ENCODE results near the gene TMEM147. TPM values are rescaled to one million over a fixed set of nuclear protein-coding genes. Genes with fewer than 3 reads are reported as not detected.

The TMEM147 gene
- total RNA-seq, 1 donor from 2014 or later = 99.7 TPM

GRCh38 chr19:35528218-35529038, 17.0 kb upstream of the TMEM147 start, which contains the start of gene SBSN:
Gene SBSN (minus strand): TSS chr19:35528311. CDS start chr19:35528281, 30 bp downstream.
- H3K4me3 ChIP-seq = no peak within 1 kb of the TSS
- no peak for DNase-seq (ENCODE audit: low spot score in 2 of 2)
- H3K36me3 ChIP-seq = no peaks in the 10 kb centered on the region
- intact Hi-C loops (cut with DNase I) = no loop called here
- TF ChIP-seq CTCF (IDR thresholded peaks at IDR 0.05) = no peak
- H3K27ac ChIP-seq = no peak within 1 kb of the TSS
- H3K27me3 ChIP-seq = no peaks in the 10 kb centered on the region
- no peaks in the 10 kb centered on the region for H3K9me3 ChIP-seq
- no peaks in the 10 kb centered on the region for H3K4me1 ChIP-seq

- Histone ChIP-seq H3K4me1 (no peaks in the 10 kb centered on the region), H3K27ac (no peak overlapping the region), H3K27me3 (no peaks in the 10 kb centered on the region), H3K4me3 (no peak overlapping the region), H3K9me3 (no peaks in the 10 kb centered on the region), H3K36me3 (no peaks in the 10 kb centered on the region)
- TF ChIP-seq CTCF (IDR thresholded peaks at IDR 0.05) = no peak
- intact Hi-C loops (cut with DNase I) = no loop called here
- DNase-seq (ENCODE audit: low spot score in 2 of 2) = no peak
Measured at GRCh38 chr19:35529241-35530218, 15.9 kb upstream of the TMEM147 start.

GRCh38 chr19:35531291-35531690, 14.1 kb upstream of the TMEM147 start:
- H3K9me3 ChIP-seq = no peaks in the 10 kb centered on the region
- H3K4me3 ChIP-seq = no peak overlapping the region
- no peak for TF ChIP-seq CTCF (IDR thresholded peaks at IDR 0.05)
- intact Hi-C loops (cut with DNase I) = no loop called here
- DNase-seq (ENCODE audit: low spot score in 2 of 2) = no peak
- no peaks in the 10 kb centered on the region for H3K27me3 ChIP-seq
- H3K36me3 ChIP-seq = no peaks in the 10 kb centered on the region
- H3K27ac ChIP-seq = no peak overlapping the region
- no peaks in the 10 kb centered on the region for H3K4me1 ChIP-seq

GRCh38 chr19:35533201-35533821, 12.1 kb upstream of the TMEM147 start, which contains the start of gene GAPDHS:
Gene GAPDHS (plus strand): TSS chr19:35533456. CDS start chr19:35533528, 72 bp downstream.
- Histone ChIP-seq H3K27me3 (no peaks in the 10 kb centered on the region), H3K27ac (no peak within 1 kb of the TSS), H3K9me3 (no peaks in the 10 kb centered on the region), H3K4me1 (no peaks in the 10 kb centered on the region), H3K4me3 (no peak within 1 kb of the TSS), H3K36me3 (no peaks in the 10 kb centered on the region)
- no peak for DNase-seq (ENCODE audit: low spot score in 2 of 2)
- intact Hi-C loops (cut with DNase I) = no loop called here
- TF ChIP-seq CTCF (IDR thresholded peaks at IDR 0.05) = no peak

- no peak for TF ChIP-seq CTCF (IDR thresholded peaks at IDR 0.05)
- H3K27ac ChIP-seq = no peak overlapping the region
- H3K27me3 ChIP-seq = no peaks in the 10 kb centered on the region
- DNase-seq (ENCODE audit: low spot score in 2 of 2) = no peak
- no peaks in the 10 kb centered on the region for H3K4me1 ChIP-seq
- no peaks in the 10 kb centered on the region for H3K36me3 ChIP-seq
- no peak overlapping the region for H3K4me3 ChIP-seq
- intact Hi-C loops (cut with DNase I) = no loop called here
- no peaks in the 10 kb centered on the region for H3K9me3 ChIP-seq
Measured at GRCh38 chr19:35533822-35534392, 11.5 kb upstream of the TMEM147 start.

Measured in ascending aorta (tissue), 2 donors.